GM12878 (cell line): ENCODE measurements around the gene ZNF692. TPM values are rescaled to one million over a fixed set of nuclear protein-coding genes. Genes with fewer than 3 reads are reported as not detected.

ENCODE experiments used
- ATAC-seq: fragments of 200-7000 bp; cut with Tn5 transposase; 3 replicates; pipeline ENCODE4 v1.9.1; 2020; ENCODE audit warnings: mild to moderate bottlenecking, moderate library complexity
- BruUV-seq: library from RNA; stranded (reverse); fragments of 400-500 nt; replicated peaks from 2 replicates; lab custom pipeline; 2021; lab: Mats Ljungman, UMichigan
- CTCF ChIA-PET: fragments of 300-600 bp; sonication (Branson Sonifier 250); formaldehyde crosslinking; extraction: SDS; loops from one replicate; lab custom pipeline; 2021; ENCODE audit warnings: inconsistent platforms; lab: Yijun Ruan, JAX
- POLR2A ChIA-PET: fragments of 350-600 bp; formaldehyde crosslinking; extraction: SDS; loops from one replicate; lab custom pipeline; 2021; ENCODE audit warnings: inconsistent platforms; lab: Charles Lee
- RAD21 ChIA-PET: fragments of 300-600 bp; sonication (Branson Sonifier 250); formaldehyde crosslinking; loops from one replicate; lab custom pipeline; 2023; ENCODE audit warnings: antibody characterized with exemption; ENCODE audit not compliant: unreplicated experiment; lab: Charles Lee
- SMC1A ChIA-PET: fragments of 300-600 bp; sonication (Branson Sonifier 250); formaldehyde crosslinking; loops from one replicate; lab custom pipeline; 2023; ENCODE audit not compliant: unreplicated experiment, uncharacterized antibody; lab: Charles Lee
- DNase-seq: peaks from one replicate; pipeline ENCODE4 v3.0.0-alpha.2; 2011; ENCODE audit warnings: low read depth, low spot score
- FAIRE-seq: peaks from 3 replicates; lab custom pipeline; 2011; peaks lifted over from hg19 to GRCh38; lab: Jason Lieb, UNC
- H2AFZ ChIP-seq: 2 replicates; pipeline ENCODE4 v1.6.0; 2011; ENCODE audit warnings: low read depth, low read length, control low read depth; ENCODE audit not compliant: control insufficient read depth
- H3K27ac ChIP-seq: 2 replicates; pipeline ENCODE4 v1.5.1; 2011; ENCODE audit warnings: control low read depth; ENCODE audit not compliant: control insufficient read depth, insufficient read depth
- H3K27me3 ChIP-seq, 2 experiments: replicated peaks in 1 of 2; 2 replicates each; pipeline versions ENCODE4 v1.6.0 to v1.6.1; 2011; ENCODE audit warnings: low read length in 1 of 2; ENCODE audit not compliant: control insufficient read depth in 2 of 2, insufficient read depth in 2 of 2
- H3K36me3 ChIP-seq, 2 experiments: 2 replicates each; pipeline ENCODE4 v1.5.1; 2011; ENCODE audit warnings: low read length in 1 of 2; ENCODE audit not compliant: control insufficient read depth in 2 of 2, insufficient read depth in 2 of 2
- H3K4me1 ChIP-seq: 2 replicates; pipeline ENCODE4 v1.6.1; 2011; ENCODE audit warnings: mild to moderate bottlenecking, low read length, moderate library complexity, mixed read lengths; ENCODE audit not compliant: control insufficient read depth, insufficient read depth
- H3K4me2 ChIP-seq: 2 replicates; pipeline ENCODE4 v1.6.0; 2011; ENCODE audit warnings: control low read depth; ENCODE audit not compliant: control insufficient read depth, insufficient read depth
- H3K4me3 ChIP-seq: fragments of 200-600 bp; sonication (generic); 2 replicates; pipeline ENCODE4 v1.5.1; 2016
- H3K79me2 ChIP-seq: 2 replicates; pipeline ENCODE4 v1.6.0; 2011; ENCODE audit warnings: low read length; ENCODE audit not compliant: control insufficient read depth, insufficient read depth
- H3K9ac ChIP-seq: 2 replicates; pipeline ENCODE4 v1.8.0; 2011; ENCODE audit warnings: low read length, control low read depth, mixed read lengths; ENCODE audit not compliant: control insufficient read depth, insufficient read depth
- H3K9me3 ChIP-seq: replicated peaks from 3 replicates; pipeline ENCODE4 v1.5.1; 2011; ENCODE audit warnings: mild to moderate bottlenecking, low read length; ENCODE audit not compliant: control insufficient read depth, insufficient read depth
- H4K20me1 ChIP-seq: 2 replicates; pipeline ENCODE4 v1.6.0; 2011; ENCODE audit not compliant: control insufficient read depth, insufficient read depth
- BRCA1 ChIP-seq: IDR thresholded peaks from 2 replicates; pipeline ENCODE4 v1.6.1; 2011; ENCODE audit warnings: low read depth, low read length, improper control_type of control experiment
- CEBPB ChIP-seq, 2 experiments: fragments of 150-350 bp in 1 of 2; IDR thresholded peaks; 2 replicates each; pipeline ENCODE4 v1.6.1; 2012 to 2014; ENCODE audit warnings: low read depth in 2 of 2, low read length in 2 of 2, borderline replicate concordance in 1 of 2, inconsistent platforms in 1 of 2
- EGR1 ChIP-seq, 2 experiments: IDR thresholded peaks; 1 replicate in 1 of 2; 2 replicates in 1 of 2; pipeline ENCODE4 v1.6.1; 2011 to 2012; ENCODE audit warnings: low read depth in 2 of 2, low read length in 2 of 2, borderline replicate concordance in 1 of 2, mild to moderate bottlenecking in 1 of 2, moderate library complexity in 1 of 2
- IRF5 ChIP-seq: fragments of 450-650 bp; IDR thresholded peaks from 2 replicates; pipeline ENCODE4 v1.6.1; 2017; ENCODE audit warnings: borderline replicate concordance
- NFYA ChIP-seq: IDR thresholded peaks from 2 replicates; pipeline ENCODE4 v1.6.1; 2011; ENCODE audit warnings: low read depth, mild to moderate bottlenecking, low read length, improper control_type of control experiment, borderline replicate concordance
- YBX1 ChIP-seq: fragments of 450-650 bp; IDR thresholded peaks from 2 replicates; pipeline ENCODE4 v1.6.1; 2016; ENCODE audit warnings: antibody characterized with exemption
- YY1 ChIP-seq: IDR thresholded peaks from 2 replicates; pipeline ENCODE4 v1.6.1; 2011; ENCODE audit warnings: low read depth, mild to moderate bottlenecking, low read length
- ZNF24 ChIP-seq: fragments of 450-650 bp; IDR thresholded peaks from 2 replicates; pipeline ENCODE4 v1.6.1; 2017; ENCODE audit warnings: antibody characterized with exemption, mild to moderate bottlenecking
- whole genome bisulfite sequencing: methylation state at CpG from one replicate; pipeline ENCODE4 v1.1.6; 2016; ENCODE audit warnings: low lambda C conversion rate; ENCODE audit not compliant: insufficient replicate concordance, insufficient coverage; ENCODE audit errors: missing lambda C conversion rate; 5-methylcytosine and 5-hydroxymethylcytosine counted together
- in situ Hi-C: fragments of 300-500 bp; cut with MboI; formaldehyde crosslinking; loops from 9 replicates; pipeline ENCODE4 v1.14.3; 2018; ENCODE audit warnings: mixed read lengths
- intact Hi-C: fragments of 100-400 bp; cut with micrococcal nuclease; formaldehyde crosslinking; loops from one replicate; pipeline ENCODE4 v1.14.2; 2022; ENCODE audit not compliant: unreplicated experiment
- polyA plus RNA-seq, 11 experiments: library from polyadenylated mRNA; depleted of rRNA in 4 of 11; unstranded in 6 of 11; stranded (reverse) in 5 of 11; fragments of >200 nt; fragmentation: Nextera tagmentation in 4 of 11; fragmentation: Illumina TruSeq in 1 of 11; extraction: Ambion mirVana in 4 of 11; extraction: Trizol in 1 of 11; gene quantifications; 1 replicate in 1 of 11; 2 replicates in 10 of 11; pipeline versions ENCODE4 v1.2.1 to v1.2.3, GENCODE V29; 2011 to 2016; ENCODE audit warnings: inconsistent platforms in 2 of 11, missing spikeins in 2 of 11, low read depth in 1 of 11
- total RNA-seq, 4 experiments: library from RNA; depleted of rRNA in 3 of 4; stranded (reverse); fragments of >200 nt in 3 of 4; fragmentation: Illumina TruSeq in 1 of 4; extraction: Trizol in 1 of 4; gene quantifications; 2 replicates each; pipeline versions ENCODE4 v1.2.1 to v1.2.3, GENCODE V29; 2013 to 2021
- TF ChIP-seq, protein P1 (sequence below): fragments of 450-650 bp; IDR thresholded peaks from 2 replicates; pipeline ENCODE4 v1.6.1; 2017; ENCODE audit warnings: mild to moderate bottlenecking, low read depth, inconsistent platforms; ENCODE audit not compliant: poor library complexity, severe bottlenecking
- TF ChIP-seq, protein P2 (sequence below): fragments of 450-650 bp; IDR thresholded peaks from 2 replicates; pipeline ENCODE4 v1.6.1; 2016; ENCODE audit warnings: mild to moderate bottlenecking, moderate library complexity, borderline replicate concordance

ZNF692 gene
- total and polyA plus RNA-seq, 10 of the 15 experiments (the other 5 are each of a cell fraction or from before 2014, with no cell fraction given) = 5.3 to 76.6 (median 36.9) TPM

DNA sequence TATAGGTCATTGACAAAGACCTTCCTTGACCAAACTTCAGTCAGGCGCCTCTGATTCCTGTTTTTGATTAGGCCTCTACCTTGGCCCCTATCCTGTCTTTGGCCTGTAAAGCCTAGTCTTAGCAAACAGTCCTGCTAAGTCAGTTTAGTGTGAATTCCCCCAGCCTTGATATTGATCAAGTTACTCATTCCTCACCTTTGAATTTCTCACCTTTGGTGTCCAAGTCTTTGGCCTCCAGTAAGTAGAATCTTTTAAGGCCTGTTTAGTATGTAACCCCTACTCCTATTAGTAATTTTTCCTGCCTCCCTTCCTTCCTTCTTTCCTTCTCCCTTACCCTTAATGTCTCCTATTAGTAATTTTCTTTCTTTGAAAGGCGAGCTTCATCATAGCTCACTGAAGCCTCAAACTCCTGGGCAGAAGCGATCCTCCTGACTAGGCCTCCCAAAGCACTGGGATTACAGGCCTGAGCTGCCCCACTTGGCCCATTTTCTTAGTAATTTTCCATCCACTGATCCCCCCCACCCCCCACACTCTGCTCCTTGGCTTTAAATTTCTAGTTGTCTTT, 13.0 kb upstream of the ZNF692 start (continued):
- TF ChIP-seq, protein P1, sequence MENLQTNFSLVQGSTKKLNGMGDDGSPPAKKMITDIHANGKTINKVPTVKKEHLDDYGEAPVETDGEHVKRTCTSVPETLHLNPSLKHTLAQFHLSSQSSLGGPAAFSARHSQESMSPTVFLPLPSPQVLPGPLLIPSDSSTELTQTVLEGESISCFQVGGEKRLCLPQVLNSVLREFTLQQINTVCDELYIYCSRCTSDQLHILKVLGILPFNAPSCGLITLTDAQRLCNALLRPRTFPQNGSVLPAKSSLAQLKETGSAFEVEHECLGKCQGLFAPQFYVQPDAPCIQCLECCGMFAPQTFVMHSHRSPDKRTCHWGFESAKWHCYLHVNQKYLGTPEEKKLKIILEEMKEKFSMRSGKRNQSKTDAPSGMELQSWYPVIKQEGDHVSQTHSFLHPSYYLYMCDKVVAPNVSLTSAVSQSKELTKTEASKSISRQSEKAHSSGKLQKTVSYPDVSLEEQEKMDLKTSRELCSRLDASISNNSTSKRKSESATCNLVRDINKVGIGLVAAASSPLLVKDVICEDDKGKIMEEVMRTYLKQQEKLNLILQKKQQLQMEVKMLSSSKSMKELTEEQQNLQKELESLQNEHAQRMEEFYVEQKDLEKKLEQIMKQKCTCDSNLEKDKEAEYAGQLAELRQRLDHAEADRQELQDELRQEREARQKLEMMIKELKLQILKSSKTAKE = no peak

GRCh38 chr1:248862998-248863881, 4.4 kb upstream of the ZNF692 start:
- H3K27me3 ChIP-seq = no peaks in the 10 kb centered on the region
- no peaks in the 10 kb centered on the region for H4K20me1 ChIP-seq
- peak overlapping the region; percentile 98 for H3K4me2 ChIP-seq
- ChIA-PET RAD21 (interaction anchor here (2.8 kb wide), 1 partner anchor 11 kb away, joined by 11 read pairs; no protein-coding TSS in a partner anchor), CTCF (interaction anchor here (0.6 to 6.9 kb wide), 5 partner anchors 20 to 166 kb away, joined by 3 to 52 read pairs (median 4); no protein-coding TSS in a partner anchor), POLR2A (interaction anchor here (1.4 to 2.5 kb wide), 4 partner anchors 10 to 26 kb away, joined by 4 to 8 read pairs (median 6); partner anchors contain the start of gene ZNF672), SMC1A (interaction anchor here (1.5 to 3.0 kb wide), 3 partner anchors 11 to 37 kb away, joined by 6 to 19 read pairs (median 6); partner anchors contain the start of gene SH3BP5L)
- peak overlapping the region; percentile 65 for H3K9ac ChIP-seq
- no TSS peak for BruUV-seq
- intact Hi-C loops = no loop called here
- no peaks in the 10 kb centered on the region for H3K36me3 ChIP-seq
- peak overlapping the region; percentile 66 for H3K4me3 ChIP-seq
- H3K9me3 ChIP-seq = no peaks in the 10 kb centered on the region
- peaks cover 11% of the 10 kb centered on the region for H3K4me1 ChIP-seq
- ATAC-seq = peak; percentile 74
- DNase-seq = no peak
- H3K79me2 ChIP-seq = peaks cover 2% of the 10 kb centered on the region
- no peak for FAIRE-seq
- no peak overlapping the region for H3K27ac ChIP-seq
- in situ Hi-C loops = no loop called here
- 30% methylated on average over 37 of the region's 46 CpGs for WGBS
- H2AFZ ChIP-seq = peak overlapping the region; percentile 98
- TF ChIP-seq NFYA = no peak
- TF ChIP-seq ZNF24 = no peak
- TF ChIP-seq IRF5 = no peak
- TF ChIP-seq EGR1 (IDR thresholded peaks at IDR 0.05; ENCODE audit: borderline replicate concordance in 1 of 2, low read depth in 2 of 2, low read length in 2 of 2) = no peak
- TF ChIP-seq, protein P2, sequence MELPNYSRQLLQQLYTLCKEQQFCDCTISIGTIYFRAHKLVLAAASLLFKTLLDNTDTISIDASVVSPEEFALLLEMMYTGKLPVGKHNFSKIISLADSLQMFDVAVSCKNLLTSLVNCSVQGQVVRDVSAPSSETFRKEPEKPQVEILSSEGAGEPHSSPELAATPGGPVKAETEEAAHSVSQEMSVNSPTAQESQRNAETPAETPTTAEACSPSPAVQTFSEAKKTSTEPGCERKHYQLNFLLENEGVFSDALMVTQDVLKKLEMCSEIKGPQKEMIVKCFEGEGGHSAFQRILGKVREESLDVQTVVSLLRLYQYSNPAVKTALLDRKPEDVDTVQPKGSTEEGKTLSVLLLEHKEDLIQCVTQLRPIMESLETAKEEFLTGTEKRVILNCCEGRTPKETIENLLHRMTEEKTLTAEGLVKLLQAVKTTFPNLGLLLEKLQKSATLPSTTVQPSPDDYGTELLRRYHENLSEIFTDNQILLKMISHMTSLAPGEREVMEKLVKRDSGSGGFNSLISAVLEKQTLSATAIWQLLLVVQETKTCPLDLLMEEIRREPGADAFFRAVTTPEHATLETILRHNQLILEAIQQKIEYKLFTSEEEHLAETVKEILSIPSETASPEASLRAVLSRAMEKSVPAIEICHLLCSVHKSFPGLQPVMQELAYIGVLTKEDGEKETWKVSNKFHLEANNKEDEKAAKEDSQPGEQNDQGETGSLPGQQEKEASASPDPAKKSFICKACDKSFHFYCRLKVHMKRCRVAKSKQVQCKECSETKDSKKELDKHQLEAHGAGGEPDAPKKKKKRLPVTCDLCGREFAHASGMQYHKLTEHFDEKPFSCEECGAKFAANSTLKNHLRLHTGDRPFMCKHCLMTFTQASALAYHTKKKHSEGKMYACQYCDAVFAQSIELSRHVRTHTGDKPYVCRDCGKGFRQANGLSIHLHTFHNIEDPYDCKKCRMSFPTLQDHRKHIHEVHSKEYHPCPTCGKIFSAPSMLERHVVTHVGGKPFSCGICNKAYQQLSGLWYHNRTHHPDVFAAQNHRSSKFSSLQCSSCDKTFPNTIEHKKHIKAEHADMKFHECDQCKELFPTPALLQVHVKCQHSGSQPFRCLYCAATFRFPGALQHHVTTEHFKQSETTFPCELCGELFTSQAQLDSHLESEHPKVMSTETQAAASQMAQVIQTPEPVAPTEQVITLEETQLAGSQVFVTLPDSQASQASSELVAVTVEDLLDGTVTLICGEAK = no peak
- TF ChIP-seq YY1 = peak; percentile 16; the same call in 1 of the 2 replicates
- TF ChIP-seq YBX1 = no peak
- no peak for TF ChIP-seq CEBPB (IDR thresholded peaks at IDR 0.05; ENCODE audit: borderline replicate concordance in 1 of 2, low read depth in 2 of 2, low read length in 2 of 2)
- TF ChIP-seq BRCA1 = no peak
